H9 (cell line): ENCODE data around the gene SETDB1. TPM values are rescaled to one million over a fixed set of nuclear protein-coding genes. Genes with fewer than 3 reads are reported as not detected.

Source experiments
- DNase-seq: peaks from one replicate; pipeline ENCODE4 v3.0.0-alpha.2; 2017
- H2AFZ ChIP-seq: one replicate; pipeline ENCODE4 v1.6.1; 2013; ENCODE audit warnings: mild to moderate bottlenecking, low read length, control low read depth, moderate library complexity
- H2AK5ac ChIP-seq: 2 replicates; pipeline ENCODE4 v1.6.1; 2013; ENCODE audit warnings: low read length, control low read depth, mixed read lengths; ENCODE audit not compliant: insufficient read length
- H2BK120ac ChIP-seq: one replicate; pipeline ENCODE4 v1.6.1; 2013; ENCODE audit warnings: low read depth, mild to moderate bottlenecking, low read length, control low read depth, inconsistent platforms; ENCODE audit not compliant: poor library complexity, severe bottlenecking
- H2BK12ac ChIP-seq: 2 replicates; pipeline ENCODE4 v1.6.1; 2013; ENCODE audit warnings: low read length, control low read depth, mixed read lengths, low read depth; ENCODE audit not compliant: insufficient read length
- H2BK15ac ChIP-seq: 2 replicates; pipeline ENCODE4 v1.6.1; 2013; ENCODE audit warnings: low read depth, low read length, control low read depth
- H2BK20ac ChIP-seq: one replicate; pipeline ENCODE4 v1.6.1; 2013; ENCODE audit warnings: low read depth, mild to moderate bottlenecking, low read length, control low read depth, inconsistent platforms; ENCODE audit not compliant: poor library complexity, severe bottlenecking
- H2BK5ac ChIP-seq: 2 replicates; pipeline ENCODE4 v1.6.1; 2013; ENCODE audit warnings: low read length, control low read depth, mixed read lengths; ENCODE audit not compliant: insufficient read length
- H3K14ac ChIP-seq: 2 replicates; pipeline ENCODE4 v1.6.1; 2013; ENCODE audit warnings: low read length, control low read depth; ENCODE audit not compliant: insufficient read depth
- H3K18ac ChIP-seq: 2 replicates; pipeline ENCODE4 v1.6.1; 2013; ENCODE audit warnings: low read depth, mild to moderate bottlenecking, mixed read lengths, low read length, control low read depth; ENCODE audit not compliant: insufficient read length
- H3K23ac ChIP-seq: 2 replicates; pipeline ENCODE4 v1.6.1; 2013; ENCODE audit warnings: low read length, control low read depth, mixed read lengths, low read depth; ENCODE audit not compliant: insufficient read length
- H3K23me2 ChIP-seq: 2 replicates; pipeline ENCODE4 v1.6.1; 2013; ENCODE audit warnings: low read depth, mild to moderate bottlenecking, mixed read lengths, low read length, control low read depth; ENCODE audit not compliant: insufficient read length, poor library complexity, severe bottlenecking
- H3K27ac ChIP-seq: 2 replicates; pipeline ENCODE4 v1.5.1; 2013; ENCODE audit warnings: low read length, control low read depth, mixed read lengths, low read depth; ENCODE audit not compliant: insufficient read length
- H3K27me3 ChIP-seq: 2 replicates; pipeline ENCODE4 v1.6.1; 2013; ENCODE audit warnings: low read length, control low read depth, inconsistent platforms; ENCODE audit not compliant: insufficient read depth
- H3K4ac ChIP-seq: 2 replicates; pipeline ENCODE4 v1.6.1; 2013; ENCODE audit warnings: low read depth, mild to moderate bottlenecking, control low read depth, inconsistent platforms, low read length, moderate library complexity
- H3K4me1 ChIP-seq: 2 replicates; pipeline ENCODE4 v1.6.1; 2013; ENCODE audit warnings: low read length, control low read depth, inconsistent platforms; ENCODE audit not compliant: insufficient read depth
- H3K4me2 ChIP-seq: 2 replicates; pipeline ENCODE4 v1.6.1; 2013; ENCODE audit warnings: low read length, control low read depth, mixed read lengths; ENCODE audit not compliant: insufficient read length, insufficient read depth
- H3K56ac ChIP-seq: 2 replicates; pipeline ENCODE4 v1.6.1; 2013; ENCODE audit warnings: low read depth, mild to moderate bottlenecking, mixed read lengths, low read length, control low read depth; ENCODE audit not compliant: insufficient read length
- H3K79me1 ChIP-seq: 2 replicates; pipeline ENCODE4 v1.6.1; 2013; ENCODE audit warnings: low read depth, mild to moderate bottlenecking, moderate library complexity, low read length, control low read depth, inconsistent platforms; ENCODE audit not compliant: insufficient read depth, poor library complexity, severe bottlenecking
- H3K79me2 ChIP-seq: 2 replicates; pipeline ENCODE4 v1.6.1; 2013; ENCODE audit warnings: low read length, control low read depth, inconsistent platforms; ENCODE audit not compliant: insufficient read depth
- H3K9ac ChIP-seq: 2 replicates; pipeline ENCODE4 v1.6.1; 2013; ENCODE audit warnings: low read length, control low read depth, mixed read lengths; ENCODE audit not compliant: insufficient read length; ENCODE audit errors: extremely low read depth
- H3K9me3 ChIP-seq: one replicate; pipeline ENCODE4 v1.6.1; 2013; ENCODE audit warnings: low read depth, low read length, inconsistent platforms; ENCODE audit not compliant: control insufficient read depth
- H3T11ph ChIP-seq: one replicate; pipeline ENCODE4 v1.6.1; 2013; ENCODE audit warnings: mild to moderate bottlenecking, low read length, control low read depth, inconsistent platforms
- H4K20me1 ChIP-seq: one replicate; pipeline ENCODE4 v1.6.1; 2013; ENCODE audit not compliant: control insufficient read depth, insufficient read length, insufficient read depth
- H4K5ac ChIP-seq: 2 replicates; pipeline ENCODE4 v1.6.1; 2013; ENCODE audit warnings: low read depth, mild to moderate bottlenecking, mixed read lengths, low read length, control low read depth; ENCODE audit not compliant: insufficient read length
- H4K8ac ChIP-seq: replicated peaks from 2 replicates; pipeline ENCODE4 v1.6.1; 2013; ENCODE audit warnings: low read length, control low read depth, mixed read lengths, low read depth; ENCODE audit not compliant: insufficient read length
- H4K91ac ChIP-seq: 2 replicates; pipeline ENCODE4 v1.6.1; 2013; ENCODE audit warnings: low read depth, mild to moderate bottlenecking, moderate library complexity, mixed read lengths, low read length, control low read depth; ENCODE audit not compliant: insufficient read length
- H3K27ac Mint-ChIP-seq, 3 experiments: 2 replicates in 2 of 3; 3 replicates in 1 of 3; pipeline ENCODE4 v1.8.0; 2020 to 2021; ENCODE audit warnings: mixed read lengths in 3 of 3, mild to moderate bottlenecking in 1 of 3, moderate library complexity in 1 of 3
- H3K27me3 Mint-ChIP-seq: 2 replicates; pipeline ENCODE4 v1.8.0; 2021; ENCODE audit warnings: low read depth, mild to moderate bottlenecking, moderate library complexity, mixed read lengths
- H3K36me3 Mint-ChIP-seq, 3 experiments: 2 replicates in 2 of 3; 3 replicates in 1 of 3; pipeline ENCODE4 v1.8.0; 2020 to 2021; ENCODE audit warnings: low read depth in 3 of 3, mixed read lengths in 3 of 3; ENCODE audit not compliant: insufficient read depth in 1 of 3
- H3K4me1 Mint-ChIP-seq, 2 experiments: 2 replicates each; pipeline ENCODE4 v1.8.0; 2020; ENCODE audit warnings: mixed read lengths in 2 of 2
- H3K4me3 Mint-ChIP-seq, 2 experiments: 2 replicates in 1 of 2; 3 replicates in 1 of 2; pipeline ENCODE4 v1.8.0; 2020 to 2021; ENCODE audit warnings: mild to moderate bottlenecking in 2 of 2, mixed read lengths in 2 of 2, moderate library complexity in 1 of 2
- H3K9me3 Mint-ChIP-seq, 2 experiments: 2 replicates in 1 of 2; 3 replicates in 1 of 2; pipeline ENCODE4 v1.8.0; 2020; ENCODE audit warnings: mild to moderate bottlenecking in 2 of 2, mixed read lengths in 2 of 2, moderate library complexity in 1 of 2
- WGBS: extraction: QIAGEN DNeasy Blood & Tissue Kit; methylation state at CpG from one replicate; pipeline ENCODE4 v1.1.7; 2013; ENCODE audit warnings: missing lambda C conversion rate, low lambda C conversion rate, mixed read lengths; ENCODE audit not compliant: insufficient read length; ENCODE audit errors: extremely low coverage; 5-methylcytosine and 5-hydroxymethylcytosine counted together
- total RNA-seq: library from RNA; stranded (reverse); gene quantifications from 2 replicates; pipeline ENCODE4 v1.2.1, GENCODE V29; 2021
- TF ChIP-seq, protein P1 (sequence below): fragments of 200-600 bp; sonication (generic); conservative IDR thresholded peaks from 3 replicates; pipeline ENCODE4 v1.8.0; 2021; ENCODE audit warnings: antibody characterized with exemption, mild to moderate bottlenecking

Gene SETDB1
- total RNA-seq, 1 experiment from 2014 or later = 62.1 TPM

DNA sequence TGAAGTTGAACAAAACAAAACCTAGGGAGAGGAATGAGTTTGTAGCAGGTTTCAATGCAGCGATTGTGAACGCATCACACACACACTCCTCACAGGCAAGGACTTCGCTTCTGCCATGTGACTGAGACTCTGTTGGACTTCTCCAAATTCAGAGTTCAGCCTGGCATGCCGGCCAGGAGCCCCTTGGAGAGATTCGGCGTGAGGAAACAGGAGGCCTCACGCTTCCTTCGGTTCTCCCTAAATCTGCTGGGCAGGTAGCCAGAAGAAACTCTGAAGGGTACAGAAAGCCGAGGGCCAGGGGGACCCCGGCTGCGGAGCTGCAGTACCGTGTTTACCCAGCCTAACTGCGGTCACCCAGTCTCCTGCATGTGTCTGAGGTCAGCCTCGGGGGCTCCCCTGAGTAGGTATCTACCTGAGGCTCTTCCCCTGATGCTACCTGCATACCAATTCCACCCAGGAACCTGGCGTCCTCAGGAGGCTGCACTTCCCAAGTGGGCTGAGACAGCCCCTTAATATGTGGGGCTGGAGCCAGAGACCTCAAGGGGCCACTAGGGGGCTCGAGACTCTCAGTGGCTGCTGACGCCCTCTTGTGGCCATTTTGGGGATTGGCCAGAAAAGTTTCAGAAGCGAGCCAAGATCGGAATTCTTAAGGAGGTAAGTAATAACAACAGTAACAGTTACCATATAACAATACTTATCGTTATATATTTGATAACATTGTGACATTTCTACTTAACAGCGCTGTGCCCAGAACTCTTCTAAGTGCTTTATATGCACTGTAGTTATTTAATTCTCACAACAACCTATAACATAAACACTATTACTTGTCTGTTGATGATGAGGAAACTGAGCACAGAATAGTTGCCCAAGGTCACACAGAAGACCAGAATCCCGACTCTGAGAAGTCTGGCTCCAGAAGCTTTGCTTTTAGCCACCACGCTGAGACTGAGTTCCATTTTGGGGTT is 53.2 kb downstream of the SETDB1 start:
- Histone ChIP-seq H2AFZ (no peak overlapping the region), H3K56ac (no peak overlapping the region), H3K79me1 (no peaks in the 10 kb centered on the region), H3K4ac (no peak overlapping the region), H4K5ac (no peak overlapping the region), H3K18ac (no peak overlapping the region), H4K20me1 (no peaks in the 10 kb centered on the region), H3T11ph (no peak overlapping the region), H2BK20ac (no peak overlapping the region), H3K23me2 (peaks cover 6% of the 10 kb centered on the region), H3K79me2 (no peaks in the 10 kb centered on the region), H2BK5ac (no peak overlapping the region), H3K9me3 (no peaks in the 10 kb centered on the region), H3K14ac (no peak overlapping the region), H3K4me2 (peak overlapping the region; percentile 7), H3K4me1 (peaks cover 22% of the 10 kb centered on the region; the same call in 1 of the 2 replicates), H4K8ac (no peak overlapping the region), H3K23ac (no peak overlapping the region), H2BK120ac (no peak overlapping the region), H2AK5ac (no peak overlapping the region), H2BK15ac (no peak overlapping the region), H4K91ac (no peak overlapping the region), H3K9ac (no peak overlapping the region), H3K27ac (peak overlapping the region; percentile 14), H3K27me3 (no peaks in the 10 kb centered on the region), H2BK12ac (no peak overlapping the region)
- H3K27me3 Mint-ChIP-seq = no peaks in the 10 kb centered on the region
- no peaks in the 10 kb centered on the region for H3K36me3 Mint-ChIP-seq
- TF ChIP-seq, protein P1, sequence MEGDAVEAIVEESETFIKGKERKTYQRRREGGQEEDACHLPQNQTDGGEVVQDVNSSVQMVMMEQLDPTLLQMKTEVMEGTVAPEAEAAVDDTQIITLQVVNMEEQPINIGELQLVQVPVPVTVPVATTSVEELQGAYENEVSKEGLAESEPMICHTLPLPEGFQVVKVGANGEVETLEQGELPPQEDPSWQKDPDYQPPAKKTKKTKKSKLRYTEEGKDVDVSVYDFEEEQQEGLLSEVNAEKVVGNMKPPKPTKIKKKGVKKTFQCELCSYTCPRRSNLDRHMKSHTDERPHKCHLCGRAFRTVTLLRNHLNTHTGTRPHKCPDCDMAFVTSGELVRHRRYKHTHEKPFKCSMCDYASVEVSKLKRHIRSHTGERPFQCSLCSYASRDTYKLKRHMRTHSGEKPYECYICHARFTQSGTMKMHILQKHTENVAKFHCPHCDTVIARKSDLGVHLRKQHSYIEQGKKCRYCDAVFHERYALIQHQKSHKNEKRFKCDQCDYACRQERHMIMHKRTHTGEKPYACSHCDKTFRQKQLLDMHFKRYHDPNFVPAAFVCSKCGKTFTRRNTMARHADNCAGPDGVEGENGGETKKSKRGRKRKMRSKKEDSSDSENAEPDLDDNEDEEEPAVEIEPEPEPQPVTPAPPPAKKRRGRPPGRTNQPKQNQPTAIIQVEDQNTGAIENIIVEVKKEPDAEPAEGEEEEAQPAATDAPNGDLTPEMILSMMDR = peak; percentile 100
- H3K4me1 Mint-ChIP-seq = peaks cover 48 to 57% of the 10 kb centered on the region in 2 experiments
- H3K4me3 Mint-ChIP-seq = no peak overlapping the region; a peak in 1 of 5 replicates
- H3K27ac Mint-ChIP-seq = peak overlapping the region in 1 of 3 experiments; percentile 34; a peak in 2 of 7 replicates
- DNase-seq = peak; percentile 88
- WGBS = no CpG with 5 or more reads among the region's 23 CpGs
- H3K9me3 Mint-ChIP-seq = no peaks in the 10 kb centered on the region
